ENCODE data around the gene STAP1.
"Not testable (repeated sequence)": the region's sequence is repeated elsewhere in the genome, so short reads cannot be mapped to it uniquely, and the experiment has no call there.

STAP1 gene

GRCh38 chr4:67624939-67625338 is 66.4 kb downstream of the STAP1 start:
- DNase-seq (ENCODE audit: low read depth): no peak

- no peak for DNase-seq (ENCODE audit: low read depth)
Measured at GRCh38 chr4:67632492-67632891, 74.0 kb downstream of the STAP1 start.

- DNase-seq (ENCODE audit: low read depth): no peak
Measured at GRCh38 chr4:67634741-67635140, 76.2 kb downstream of the STAP1 start.

GRCh38 chr4:67635331-67635730 is 76.8 kb downstream of the STAP1 start:
- DNase-seq (ENCODE audit: low read depth): no peak

- DNase-seq (ENCODE audit: low read depth): not testable (repeated sequence)
Measured at GRCh38 chr4:67636978-67637377, 78.5 kb downstream of the STAP1 start.

GRCh38 chr4:67638136-67638535 is 79.6 kb downstream of the STAP1 start:
- no peak for DNase-seq (ENCODE audit: low read depth)

GRCh38 chr4:67651536-67651935 is 93.0 kb downstream of the STAP1 start:
- DNase-seq (ENCODE audit: low read depth): no peak
